ENCODE results near the gene CLIC1.

The CLIC1 gene

DNA sequence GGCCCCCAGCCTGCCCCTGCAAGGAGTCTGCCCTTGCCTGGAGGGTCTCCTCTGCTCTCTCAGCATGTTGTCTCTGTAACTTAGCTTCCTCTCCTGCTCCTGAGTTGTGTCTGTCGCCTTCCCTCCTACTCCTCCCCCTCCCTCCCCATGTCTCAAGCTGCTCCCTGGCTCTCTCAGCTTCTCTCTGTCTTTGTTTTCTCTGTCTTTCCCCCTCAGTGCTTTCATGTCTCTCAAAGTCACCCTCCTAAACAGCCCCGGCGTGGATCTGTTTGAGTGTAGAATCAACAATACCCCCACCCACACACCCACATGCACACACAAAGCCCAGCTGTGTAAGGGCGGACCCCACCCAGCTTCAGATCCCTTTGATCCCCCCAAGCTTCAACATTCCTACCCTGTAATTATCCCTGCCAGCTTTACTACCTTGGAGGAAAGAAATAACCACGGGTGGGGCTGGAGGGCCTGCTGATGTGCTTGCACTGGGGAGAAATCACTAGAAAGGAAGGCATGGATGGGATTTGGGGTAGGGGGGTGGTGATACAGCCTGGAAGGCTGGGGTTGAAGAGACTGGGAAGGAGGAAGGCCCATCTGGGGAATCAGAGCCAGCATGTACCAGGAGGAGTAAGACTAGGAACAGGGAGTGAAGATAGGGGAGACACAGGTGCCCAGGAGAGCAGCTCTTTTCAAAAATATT, 22.2 kb downstream of the CLIC1 start:
- TF ChIP-seq SIN3A (IDR thresholded peaks at IDR 0.05; ENCODE audit: borderline replicate concordance, insufficient read depth, low read length) (no peak), FOXP2 (optimal IDR thresholded peaks at IDR 0.05; ENCODE audit: borderline replicate concordance, extremely low read depth, extremely low read length, insufficient read depth) (no peak), TAF1 (IDR thresholded peaks at IDR 0.05; ENCODE audit: borderline replicate concordance, insufficient read depth, low read length) (no peak), POLR2AphosphoS5 (IDR thresholded peaks at IDR 0.05; ENCODE audit: low read depth, low read length) (no peak)
- TF ChIP-seq, protein P1, sequence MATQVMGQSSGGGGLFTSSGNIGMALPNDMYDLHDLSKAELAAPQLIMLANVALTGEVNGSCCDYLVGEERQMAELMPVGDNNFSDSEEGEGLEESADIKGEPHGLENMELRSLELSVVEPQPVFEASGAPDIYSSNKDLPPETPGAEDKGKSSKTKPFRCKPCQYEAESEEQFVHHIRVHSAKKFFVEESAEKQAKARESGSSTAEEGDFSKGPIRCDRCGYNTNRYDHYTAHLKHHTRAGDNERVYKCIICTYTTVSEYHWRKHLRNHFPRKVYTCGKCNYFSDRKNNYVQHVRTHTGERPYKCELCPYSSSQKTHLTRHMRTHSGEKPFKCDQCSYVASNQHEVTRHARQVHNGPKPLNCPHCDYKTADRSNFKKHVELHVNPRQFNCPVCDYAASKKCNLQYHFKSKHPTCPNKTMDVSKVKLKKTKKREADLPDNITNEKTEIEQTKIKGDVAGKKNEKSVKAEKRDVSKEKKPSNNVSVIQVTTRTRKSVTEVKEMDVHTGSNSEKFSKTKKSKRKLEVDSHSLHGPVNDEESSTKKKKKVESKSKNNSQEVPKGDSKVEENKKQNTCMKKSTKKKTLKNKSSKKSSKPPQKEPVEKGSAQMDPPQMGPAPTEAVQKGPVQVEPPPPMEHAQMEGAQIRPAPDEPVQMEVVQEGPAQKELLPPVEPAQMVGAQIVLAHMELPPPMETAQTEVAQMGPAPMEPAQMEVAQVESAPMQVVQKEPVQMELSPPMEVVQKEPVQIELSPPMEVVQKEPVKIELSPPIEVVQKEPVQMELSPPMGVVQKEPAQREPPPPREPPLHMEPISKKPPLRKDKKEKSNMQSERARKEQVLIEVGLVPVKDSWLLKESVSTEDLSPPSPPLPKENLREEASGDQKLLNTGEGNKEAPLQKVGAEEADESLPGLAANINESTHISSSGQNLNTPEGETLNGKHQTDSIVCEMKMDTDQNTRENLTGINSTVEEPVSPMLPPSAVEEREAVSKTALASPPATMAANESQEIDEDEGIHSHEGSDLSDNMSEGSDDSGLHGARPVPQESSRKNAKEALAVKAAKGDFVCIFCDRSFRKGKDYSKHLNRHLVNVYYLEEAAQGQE (IDR thresholded peaks at IDR 0.05; ENCODE audit: insufficient read depth in 1 of 2, low read depth in 2 of 2, low read length in 2 of 2) = no peak

DNA sequence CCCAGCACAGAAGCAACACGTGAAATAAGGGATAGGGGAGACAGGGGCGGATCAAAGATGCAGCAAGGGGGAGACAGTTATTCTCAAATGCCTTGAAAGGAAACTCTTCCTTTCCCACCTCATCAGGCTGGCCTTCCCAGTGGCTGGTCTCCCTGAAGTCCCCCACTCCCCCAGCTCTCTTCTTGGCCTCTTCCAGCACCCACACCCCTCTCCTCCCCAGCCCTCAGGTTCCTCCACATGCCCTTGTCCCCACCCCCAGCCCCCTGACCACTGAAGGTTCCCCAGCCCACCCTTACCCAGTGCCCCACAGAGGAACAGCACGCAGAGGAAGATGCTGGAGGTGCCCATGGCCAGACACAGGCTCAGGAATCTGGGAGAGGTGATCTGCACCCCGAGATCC, 22.9 kb downstream of the CLIC1 start:
- TF ChIP-seq SIN3A (IDR thresholded peaks at IDR 0.05; ENCODE audit: borderline replicate concordance, insufficient read depth, low read length) (no peak), POLR2AphosphoS5 (IDR thresholded peaks at IDR 0.05; ENCODE audit: low read depth, low read length) (no peak), FOXP2 (optimal IDR thresholded peaks at IDR 0.05; ENCODE audit: borderline replicate concordance, extremely low read depth, extremely low read length, insufficient read depth) (no peak), TAF1 (IDR thresholded peaks at IDR 0.05; ENCODE audit: borderline replicate concordance, insufficient read depth, low read length) (no peak)
- TF ChIP-seq, protein P1 (IDR thresholded peaks at IDR 0.05; ENCODE audit: insufficient read depth in 1 of 2, low read depth in 2 of 2, low read length in 2 of 2) = no peak

DNA sequence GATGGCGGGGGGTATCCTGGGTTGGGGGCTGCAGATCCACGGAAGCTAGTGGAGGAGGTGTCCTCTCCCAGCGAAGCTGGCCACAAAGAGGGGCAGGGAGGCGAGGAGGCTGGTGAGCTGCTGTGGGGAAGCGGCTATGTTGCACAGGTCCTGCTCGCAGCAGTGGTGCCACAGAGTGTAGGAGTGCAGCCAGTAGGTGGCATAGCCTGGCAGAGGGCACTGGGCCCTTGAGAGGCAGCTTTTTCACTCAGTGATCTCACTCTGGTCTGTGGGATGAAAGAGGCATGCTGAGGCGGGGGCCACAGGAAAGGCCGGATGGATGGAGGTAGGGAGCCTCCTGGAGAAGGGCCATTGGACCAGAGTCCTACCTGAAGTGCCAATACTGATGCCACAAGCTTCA, 24.0 kb downstream of the CLIC1 start:
- TF ChIP-seq FOXP2 (optimal IDR thresholded peaks at IDR 0.05; ENCODE audit: borderline replicate concordance, extremely low read depth, extremely low read length, insufficient read depth) (no peak), SIN3A (IDR thresholded peaks at IDR 0.05; ENCODE audit: borderline replicate concordance, insufficient read depth, low read length) (no peak), TAF1 (IDR thresholded peaks at IDR 0.05; ENCODE audit: borderline replicate concordance, insufficient read depth, low read length) (no peak), POLR2AphosphoS5 (IDR thresholded peaks at IDR 0.05; ENCODE audit: low read depth, low read length) (no peak)
- TF ChIP-seq, protein P1 (IDR thresholded peaks at IDR 0.05; ENCODE audit: insufficient read depth in 1 of 2, low read depth in 2 of 2, low read length in 2 of 2) = no peak

DNA sequence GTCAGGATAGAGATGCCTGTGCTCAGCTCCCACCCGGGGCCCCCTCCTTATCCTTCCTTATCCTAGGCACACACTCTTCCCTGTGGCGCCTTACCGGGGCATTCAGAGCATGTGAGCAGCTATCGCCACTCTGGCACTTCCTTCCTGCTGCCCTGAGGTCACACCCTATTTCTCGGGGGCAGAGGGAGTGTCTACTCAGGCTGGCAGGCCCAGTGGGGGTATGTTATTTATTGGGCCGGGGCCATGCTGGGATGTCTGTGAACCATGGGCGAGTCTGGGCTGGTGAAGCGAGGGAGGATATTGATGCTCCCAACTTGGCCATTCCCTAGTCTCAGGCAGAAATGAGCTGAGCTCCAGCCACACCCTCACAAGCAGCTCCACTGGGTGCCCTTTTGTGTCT, 25.1 kb downstream of the CLIC1 start:
- TF ChIP-seq TAF1 (IDR thresholded peaks at IDR 0.05; ENCODE audit: borderline replicate concordance, insufficient read depth, low read length) (no peak), FOXP2 (optimal IDR thresholded peaks at IDR 0.05; ENCODE audit: borderline replicate concordance, extremely low read depth, extremely low read length, insufficient read depth) (no peak), SIN3A (IDR thresholded peaks at IDR 0.05; ENCODE audit: borderline replicate concordance, insufficient read depth, low read length) (no peak), POLR2AphosphoS5 (IDR thresholded peaks at IDR 0.05; ENCODE audit: low read depth, low read length) (no peak)
- TF ChIP-seq, protein P1 (IDR thresholded peaks at IDR 0.05; ENCODE audit: insufficient read depth in 1 of 2, low read depth in 2 of 2, low read length in 2 of 2) = no peak
